Activated CD4-positive, alpha-beta memory T cell treated with anti-CD3 and anti-CD28 coated beads for 36 hours (primary cell): ENCODE measurements around the gene TMEM179. TPM values are rescaled to one million over a fixed set of nuclear protein-coding genes. Genes with fewer than 3 reads are reported as not detected.

Experiments
- CTCF ChIA-PET: fragments of 350-600 bp; sonication (Branson Sonifier 250); formaldehyde crosslinking; loops from one replicate; lab custom pipeline; 2021; ENCODE audit warnings: antibody characterized with exemption, inconsistent platforms; lab: Charles Lee
- POLR2A ChIA-PET: fragments of 350-600 bp; sonication (Branson Sonifier 250); formaldehyde crosslinking; loops from one replicate; lab custom pipeline; 2021; ENCODE audit warnings: antibody characterized with exemption; lab: Charles Lee
- DNase-seq: peaks from one replicate; pipeline ENCODE4 v3.0.0-alpha.2; 2020
- H3K27ac Mint-ChIP-seq: one replicate; pipeline ENCODE4 v1.8.0; 2021; ENCODE audit warnings: mixed read lengths
- H3K27me3 Mint-ChIP-seq: one replicate; pipeline ENCODE4 v1.8.0; 2021; ENCODE audit warnings: mixed read lengths
- H3K36me3 Mint-ChIP-seq: one replicate; pipeline ENCODE4 v1.8.0; 2021; ENCODE audit warnings: mixed read lengths
- H3K4me1 Mint-ChIP-seq: one replicate; pipeline ENCODE4 v1.8.0; 2021; ENCODE audit warnings: low read depth, mixed read lengths
- H3K4me3 Mint-ChIP-seq: one replicate; pipeline ENCODE4 v1.8.0; 2021; ENCODE audit warnings: mild to moderate bottlenecking, mixed read lengths
- H3K9me3 Mint-ChIP-seq: one replicate; pipeline ENCODE4 v1.8.0; 2021; ENCODE audit warnings: mixed read lengths
- intact Hi-C: fragments of 100-400 bp; cut with micrococcal nuclease; formaldehyde crosslinking; loops from one replicate; pipeline ENCODE4 v1.15.1; 2023
- total RNA-seq, 2 experiments: library from RNA; stranded (reverse); gene quantifications; one replicate each; pipeline ENCODE4 v1.2.3, GENCODE V29; 2021

The TMEM179 gene
- total RNA-seq, 2 experiments from 2014 or later = not detected

GRCh38 chr14:104595911-104596450 is 8.6 kb downstream of the TMEM179 start:
- Mint-ChIP-seq H3K36me3 (no peaks in the 10 kb centered on the region), H3K4me3 (no peak overlapping the region)
- POLR2A ChIA-PET = no interaction called here

DNA sequence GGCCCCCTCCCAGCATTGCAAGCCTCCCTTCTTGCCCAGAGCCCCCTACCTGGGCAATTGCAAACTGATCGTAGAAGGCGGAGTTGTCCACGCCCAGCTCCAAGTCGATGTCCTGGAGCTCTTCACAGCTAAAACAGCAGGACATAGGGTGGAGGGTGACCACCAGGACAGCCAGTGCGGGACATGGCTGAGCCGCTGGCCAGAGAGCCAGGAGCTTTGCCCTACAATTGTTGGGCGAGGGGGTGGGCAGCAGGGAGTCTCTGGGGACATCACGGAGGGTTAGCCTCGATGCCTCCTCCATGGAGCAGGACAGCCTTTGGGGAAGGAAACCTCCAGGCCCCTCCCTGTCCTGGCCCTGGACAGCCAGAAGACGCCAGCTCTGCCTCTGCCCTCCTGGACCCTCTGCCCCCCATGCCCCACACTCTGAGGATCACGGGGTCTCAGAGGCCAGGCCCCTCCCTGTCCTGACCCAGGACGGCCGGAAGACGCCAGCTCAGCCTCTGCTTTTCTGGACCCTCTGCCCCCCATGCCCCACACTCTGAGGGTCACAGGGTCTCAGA is 9.4 kb downstream of the TMEM179 start:
- no peak overlapping the region for H3K4me3 Mint-ChIP-seq
- H3K4me1 Mint-ChIP-seq = no peaks in the 10 kb centered on the region
- POLR2A ChIA-PET = no interaction called here
- no peaks in the 10 kb centered on the region for H3K9me3 Mint-ChIP-seq
- no peak overlapping the region for H3K27ac Mint-ChIP-seq
- intact Hi-C loops = no loop called here
- H3K36me3 Mint-ChIP-seq = no peaks in the 10 kb centered on the region
- H3K27me3 Mint-ChIP-seq = peaks cover 11% of the 10 kb centered on the region
- DNase-seq = no peak
- CTCF ChIA-PET = no interaction called here

More at GRCh38 chr14:104595911-104596450, 8.6 kb downstream of the TMEM179 start:
- Mint-ChIP-seq H3K4me1 (no peaks in the 10 kb centered on the region), H3K27ac (no peak overlapping the region), H3K9me3 (no peaks in the 10 kb centered on the region), H3K27me3 (peaks cover 17% of the 10 kb centered on the region)
- intact Hi-C loops = no loop called here
- CTCF ChIA-PET = no interaction called here
- no peak for DNase-seq

- H3K4me3 Mint-ChIP-seq = no peak overlapping the region
- POLR2A ChIA-PET = no interaction called here
- peaks cover 7% of the 10 kb centered on the region for H3K27me3 Mint-ChIP-seq
- CTCF ChIA-PET = no interaction called here
- H3K9me3 Mint-ChIP-seq = no peaks in the 10 kb centered on the region
- H3K27ac Mint-ChIP-seq = no peak overlapping the region
- intact Hi-C loops = no loop called here
- no peaks in the 10 kb centered on the region for H3K4me1 Mint-ChIP-seq
- H3K36me3 Mint-ChIP-seq = no peaks in the 10 kb centered on the region
- no peak for DNase-seq
Observed at GRCh38 chr14:104594310-104595046, 10.1 kb downstream of the TMEM179 start.

DNA sequence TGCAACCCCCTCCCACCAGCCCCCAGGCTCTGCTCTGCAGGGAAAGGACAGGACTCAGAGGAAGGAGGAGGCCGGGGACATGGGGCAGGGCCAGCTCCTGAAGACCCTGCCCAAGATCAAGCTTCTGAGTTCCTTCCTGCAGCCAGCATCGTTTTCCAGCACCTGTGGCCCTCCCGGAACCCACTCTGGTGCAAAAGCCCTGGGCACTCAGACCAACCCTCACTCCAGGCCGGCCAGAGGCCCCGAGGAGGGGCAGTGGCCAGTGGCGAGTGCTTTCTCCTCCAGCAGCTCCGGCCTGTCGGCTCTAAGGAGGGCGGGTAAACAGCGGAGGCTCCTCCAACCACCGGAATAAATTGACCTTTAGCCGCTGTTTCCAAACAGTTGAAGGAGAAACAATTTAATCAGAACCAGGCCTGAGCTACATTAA is 10.8 kb downstream of the TMEM179 start:
- H3K36me3 Mint-ChIP-seq = no peaks in the 10 kb centered on the region
- intact Hi-C loops = no loop called here
- CTCF ChIA-PET = no interaction called here
- no peaks in the 10 kb centered on the region for H3K9me3 Mint-ChIP-seq
- POLR2A ChIA-PET = no interaction called here
- H3K4me3 Mint-ChIP-seq = no peak overlapping the region
- no peaks in the 10 kb centered on the region for H3K4me1 Mint-ChIP-seq
- no peak for DNase-seq
- peaks cover 7% of the 10 kb centered on the region for H3K27me3 Mint-ChIP-seq
- no peak overlapping the region for H3K27ac Mint-ChIP-seq

DNA sequence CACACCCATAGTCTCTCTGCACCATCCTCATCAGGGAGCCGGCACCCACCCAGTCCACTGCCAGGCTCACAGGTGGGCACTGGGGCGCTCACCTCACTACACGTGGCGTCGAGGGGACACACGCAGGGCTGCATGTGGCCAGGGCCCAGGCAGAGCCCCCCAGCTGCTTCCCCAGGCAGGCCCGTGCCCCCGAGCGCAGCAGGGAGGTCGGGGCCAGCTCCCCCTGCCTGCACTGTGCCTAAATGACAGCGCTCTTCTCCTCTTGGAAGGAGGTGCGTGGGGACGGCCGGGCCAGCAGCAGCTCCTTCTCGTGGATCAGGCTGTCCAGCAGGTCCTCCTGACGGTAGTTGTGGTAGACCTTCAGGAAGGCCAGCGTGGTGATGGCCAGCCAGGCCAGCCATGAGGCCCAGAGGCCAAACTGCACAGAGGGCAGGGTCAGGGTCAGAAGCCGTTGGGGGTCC is 11.3 kb downstream of the TMEM179 start:
- Mint-ChIP-seq H3K9me3 (no peaks in the 10 kb centered on the region), H3K27me3 (peaks cover 6% of the 10 kb centered on the region), H3K36me3 (no peaks in the 10 kb centered on the region), H3K27ac (no peak overlapping the region), H3K4me3 (no peak overlapping the region), H3K4me1 (no peaks in the 10 kb centered on the region)
- DNase-seq = no peak
- intact Hi-C loops = no loop called here
- ChIA-PET CTCF (no interaction called here), POLR2A (no interaction called here)

GRCh38 chr14:104592785-104593184 is 11.8 kb downstream of the TMEM179 start:
- Mint-ChIP-seq H3K4me1 (no peaks in the 10 kb centered on the region), H3K27me3 (peaks cover 7% of the 10 kb centered on the region), H3K27ac (no peak overlapping the region), H3K36me3 (no peaks in the 10 kb centered on the region), H3K9me3 (no peaks in the 10 kb centered on the region), H3K4me3 (no peak overlapping the region)
- CTCF ChIA-PET = no interaction called here
- intact Hi-C loops = no loop called here
- no peak for DNase-seq
- POLR2A ChIA-PET = no interaction called here

- Mint-ChIP-seq H3K9me3 (no peaks in the 10 kb centered on the region), H3K4me1 (no peaks in the 10 kb centered on the region), H3K27me3 (peaks cover 7% of the 10 kb centered on the region), H3K36me3 (no peaks in the 10 kb centered on the region), H3K27ac (no peak overlapping the region), H3K4me3 (no peak overlapping the region)
- DNase-seq = no peak
- intact Hi-C loops = no loop called here
- POLR2A ChIA-PET = no interaction called here
- CTCF ChIA-PET = no interaction called here
Observed at GRCh38 chr14:104592292-104592672, 12.3 kb downstream of the TMEM179 start.

DNA sequence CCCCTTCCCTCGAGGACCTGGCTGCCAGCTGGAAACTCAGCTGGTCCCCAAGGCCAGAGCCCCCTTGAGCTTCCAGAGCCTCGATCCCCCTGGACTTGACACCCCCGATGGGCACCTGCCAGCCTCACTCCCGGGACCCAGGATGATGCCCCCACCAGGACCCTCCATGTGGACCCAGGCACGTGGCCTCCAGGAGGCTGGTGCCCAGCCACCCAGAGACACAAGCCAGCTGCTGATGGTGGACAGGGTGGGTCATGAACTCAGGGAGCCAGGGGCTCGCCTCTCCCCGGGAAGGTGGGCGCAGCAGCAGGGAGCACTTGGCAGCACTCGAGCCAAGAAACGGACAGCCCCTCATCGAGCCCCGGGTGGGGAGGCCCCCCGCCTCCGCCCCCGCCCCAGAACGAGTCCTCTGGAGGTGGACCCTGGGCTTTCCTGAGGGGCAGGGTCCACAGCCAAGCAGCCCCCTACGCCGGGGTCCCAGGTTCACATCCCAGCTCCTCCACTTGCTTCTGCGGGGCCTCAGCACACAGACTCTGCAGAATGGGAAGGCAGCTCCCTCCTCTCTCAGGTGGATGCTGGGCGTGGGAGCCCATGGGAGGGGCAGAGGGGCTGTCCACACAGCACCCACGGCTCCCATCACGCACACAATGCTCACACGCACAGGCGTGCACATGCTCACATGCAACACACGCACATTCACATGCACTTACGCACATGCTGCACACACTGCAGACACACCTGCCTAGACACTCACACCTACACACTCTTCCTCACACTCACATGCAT is 12.9 kb downstream of the TMEM179 start:
- intact Hi-C loops = no loop called here
- Mint-ChIP-seq H3K27ac (no peak overlapping the region), H3K4me1 (no peaks in the 10 kb centered on the region), H3K27me3 (peaks cover 7% of the 10 kb centered on the region), H3K36me3 (no peaks in the 10 kb centered on the region), H3K9me3 (no peaks in the 10 kb centered on the region), H3K4me3 (no peak overlapping the region)
- CTCF ChIA-PET = no interaction called here
- POLR2A ChIA-PET = no interaction called here
- DNase-seq = no peak

DNA sequence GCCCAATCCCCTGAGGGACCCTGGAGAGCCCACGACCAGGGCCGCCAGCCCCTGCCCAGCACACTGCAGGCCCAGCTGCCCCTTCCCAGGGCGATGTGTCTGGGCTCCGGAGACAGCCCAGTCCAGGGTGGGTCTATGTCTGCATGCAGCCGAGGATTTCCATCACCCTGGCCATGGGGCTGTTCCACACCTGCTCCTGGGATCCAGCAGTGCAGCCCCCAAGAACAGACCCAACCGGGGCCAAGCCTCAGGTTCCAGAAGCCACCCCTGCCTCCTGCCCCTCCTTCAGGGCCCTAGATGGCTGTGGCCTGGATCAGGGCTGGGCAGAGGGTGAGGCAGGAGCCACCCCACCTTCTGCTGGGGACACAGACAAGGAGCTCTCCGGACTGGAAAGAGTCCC is 13.5 kb downstream of the TMEM179 start:
- DNase-seq = no peak
- ChIA-PET POLR2A (no interaction called here), CTCF (no interaction called here)
- Mint-ChIP-seq H3K4me3 (no peak overlapping the region), H3K27me3 (peaks cover 7% of the 10 kb centered on the region), H3K9me3 (no peaks in the 10 kb centered on the region), H3K36me3 (no peaks in the 10 kb centered on the region), H3K27ac (no peak overlapping the region), H3K4me1 (no peaks in the 10 kb centered on the region)
- intact Hi-C loops = no loop called here

DNA sequence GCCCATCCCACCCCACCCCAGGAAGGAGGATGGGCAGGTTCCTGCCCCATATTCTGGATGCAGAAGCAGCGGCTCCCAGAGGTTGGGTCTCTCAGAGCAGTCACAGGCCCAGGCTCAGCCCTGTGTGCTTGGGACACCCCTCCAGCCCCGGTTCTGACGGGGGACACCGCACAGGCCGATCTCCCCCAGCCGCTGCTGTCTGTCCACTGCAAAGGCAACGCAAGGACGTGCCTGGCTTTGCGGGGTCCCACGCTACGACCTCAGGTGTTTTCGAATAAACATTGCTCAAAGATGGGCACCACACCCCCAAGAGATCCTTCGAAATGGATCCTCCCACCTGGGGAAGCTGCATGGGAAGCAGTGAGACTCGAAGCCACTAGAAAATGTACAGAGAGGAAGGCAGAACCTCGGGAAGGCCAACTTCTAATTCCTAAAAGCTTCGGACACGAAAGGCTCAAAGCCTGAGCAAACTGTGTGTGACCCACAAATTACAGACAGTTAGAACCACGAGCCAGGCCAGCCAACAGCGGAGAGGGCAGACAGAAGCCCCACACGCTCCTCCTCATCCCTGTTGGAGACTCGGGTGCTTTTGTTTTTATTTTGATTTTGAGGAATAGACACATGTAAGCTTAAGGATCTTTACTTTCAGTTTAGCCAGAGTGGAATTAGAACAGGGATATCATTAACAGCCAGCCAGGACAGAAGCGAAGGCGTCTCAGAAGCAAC is 14.2 kb downstream of the TMEM179 start:
- intact Hi-C loops = no loop called here
- Mint-ChIP-seq H3K27ac (no peak overlapping the region), H3K4me1 (no peaks in the 10 kb centered on the region), H3K9me3 (no peaks in the 10 kb centered on the region), H3K27me3 (peaks cover 7% of the 10 kb centered on the region), H3K36me3 (no peaks in the 10 kb centered on the region), H3K4me3 (no peak overlapping the region)
- no peak for DNase-seq
- ChIA-PET CTCF (no interaction called here), POLR2A (no interaction called here)

GRCh38 chr14:104589338-104590195 is 15.0 kb downstream of the TMEM179 start:
- intact Hi-C loops = no loop called here
- ChIA-PET POLR2A (no interaction called here), CTCF (no interaction called here)
- no peaks in the 10 kb centered on the region for H3K4me1 Mint-ChIP-seq
- peaks cover 7% of the 10 kb centered on the region for H3K27me3 Mint-ChIP-seq
- no peaks in the 10 kb centered on the region for H3K9me3 Mint-ChIP-seq
- H3K27ac Mint-ChIP-seq = no peak overlapping the region
- DNase-seq = no peak
- H3K36me3 Mint-ChIP-seq = no peaks in the 10 kb centered on the region
- no peak overlapping the region for H3K4me3 Mint-ChIP-seq
